ENCODE data around the gene PPP1R14C. TPM values are rescaled to one million over a fixed set of nuclear protein-coding genes. Genes with fewer than 3 reads are reported as not detected.

PPP1R14C gene
- total RNA-seq, 1 experiment from 2014 or later: 2.5 TPM

GRCh38 chr6:150275489-150275888 lies 132.6 kb downstream of the PPP1R14C start:
- Histone ChIP-seq H3K4me1 (no peaks in the 10 kb centered on the region), H3K4me3 (ENCODE audit: low read depth, low read length) (no peak overlapping the region), H3K9me3 (no peaks in the 10 kb centered on the region), H3K27me3 (replicated peaks; ENCODE audit: control insufficient read depth, insufficient read depth, low read length) (no peaks in the 10 kb centered on the region), H3K36me3 (ENCODE audit: control insufficient read depth, insufficient read depth, low read length) (no peaks in the 10 kb centered on the region)
- Mint-ChIP-seq H3K36me3 (ENCODE audit: insufficient read depth, unreplicated experiment) (no peaks in the 10 kb centered on the region), H3K9me3 (ENCODE audit: unreplicated experiment) (no peaks in the 10 kb centered on the region), H3K4me3 (ENCODE audit: unreplicated experiment) (no peak overlapping the region), H3K27me3 (ENCODE audit: insufficient read depth, unreplicated experiment) (peaks cover 6% of the 10 kb centered on the region), H3K27ac (ENCODE audit: unreplicated experiment) (no peak overlapping the region), H3K4me1 (ENCODE audit: low read depth, unreplicated experiment) (no peaks in the 10 kb centered on the region)
- ChIA-PET POLR2A (no interaction called here), CTCF (no interaction called here)
- BruUV-seq (replicated peaks): no TSS peak
- DNase-seq: no peak
- TF ChIP-seq, protein P1, sequence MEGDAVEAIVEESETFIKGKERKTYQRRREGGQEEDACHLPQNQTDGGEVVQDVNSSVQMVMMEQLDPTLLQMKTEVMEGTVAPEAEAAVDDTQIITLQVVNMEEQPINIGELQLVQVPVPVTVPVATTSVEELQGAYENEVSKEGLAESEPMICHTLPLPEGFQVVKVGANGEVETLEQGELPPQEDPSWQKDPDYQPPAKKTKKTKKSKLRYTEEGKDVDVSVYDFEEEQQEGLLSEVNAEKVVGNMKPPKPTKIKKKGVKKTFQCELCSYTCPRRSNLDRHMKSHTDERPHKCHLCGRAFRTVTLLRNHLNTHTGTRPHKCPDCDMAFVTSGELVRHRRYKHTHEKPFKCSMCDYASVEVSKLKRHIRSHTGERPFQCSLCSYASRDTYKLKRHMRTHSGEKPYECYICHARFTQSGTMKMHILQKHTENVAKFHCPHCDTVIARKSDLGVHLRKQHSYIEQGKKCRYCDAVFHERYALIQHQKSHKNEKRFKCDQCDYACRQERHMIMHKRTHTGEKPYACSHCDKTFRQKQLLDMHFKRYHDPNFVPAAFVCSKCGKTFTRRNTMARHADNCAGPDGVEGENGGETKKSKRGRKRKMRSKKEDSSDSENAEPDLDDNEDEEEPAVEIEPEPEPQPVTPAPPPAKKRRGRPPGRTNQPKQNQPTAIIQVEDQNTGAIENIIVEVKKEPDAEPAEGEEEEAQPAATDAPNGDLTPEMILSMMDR (IDR thresholded peaks at IDR 0.05; ENCODE audit: insufficient read depth in 1 of 2, low read depth in 1 of 2, low read length in 1 of 2, severe bottlenecking in 1 of 2, unreplicated experiment in 1 of 2): no peak
- intact Hi-C loops (cut with micrococcal nuclease; ENCODE audit: unreplicated experiment): no loop called here

GRCh38 chr6:150276168-150276936 lies 133.5 kb downstream of the PPP1R14C start:
- no TSS peak for BruUV-seq (replicated peaks)
- TF ChIP-seq, protein P1 (IDR thresholded peaks at IDR 0.05; ENCODE audit: insufficient read depth in 1 of 2, low read depth in 1 of 2, low read length in 1 of 2, severe bottlenecking in 1 of 2, unreplicated experiment in 1 of 2): no peak
- Histone ChIP-seq H3K4me1 (no peaks in the 10 kb centered on the region), H3K36me3 (ENCODE audit: control insufficient read depth, insufficient read depth, low read length) (no peaks in the 10 kb centered on the region), H3K9me3 (no peaks in the 10 kb centered on the region), H3K27me3 (replicated peaks; ENCODE audit: control insufficient read depth, insufficient read depth, low read length) (no peaks in the 10 kb centered on the region), H3K4me3 (ENCODE audit: low read depth, low read length) (no peak overlapping the region)
- CTCF ChIA-PET: no interaction called here
- H3K4me3 Mint-ChIP-seq (ENCODE audit: unreplicated experiment): no peak overlapping the region
- H3K27ac Mint-ChIP-seq (ENCODE audit: unreplicated experiment): no peak overlapping the region
- no peaks in the 10 kb centered on the region for H3K4me1 Mint-ChIP-seq (ENCODE audit: low read depth, unreplicated experiment)
- intact Hi-C loops (cut with micrococcal nuclease; ENCODE audit: unreplicated experiment): no loop called here
- peaks cover 6% of the 10 kb centered on the region for H3K27me3 Mint-ChIP-seq (ENCODE audit: insufficient read depth, unreplicated experiment)
- POLR2A ChIA-PET: no interaction called here
- DNase-seq: no peak
- no peaks in the 10 kb centered on the region for H3K36me3 Mint-ChIP-seq (ENCODE audit: insufficient read depth, unreplicated experiment)
- no peaks in the 10 kb centered on the region for H3K9me3 Mint-ChIP-seq (ENCODE audit: unreplicated experiment)

- H3K27me3 ChIP-seq (replicated peaks; ENCODE audit: control insufficient read depth, insufficient read depth, low read length): no peaks in the 10 kb centered on the region
- H3K36me3 Mint-ChIP-seq (ENCODE audit: insufficient read depth, unreplicated experiment): no peaks in the 10 kb centered on the region
- no peaks in the 10 kb centered on the region for H3K4me1 Mint-ChIP-seq (ENCODE audit: low read depth, unreplicated experiment)
- intact Hi-C loops (cut with micrococcal nuclease; ENCODE audit: unreplicated experiment): no loop called here
- ChIA-PET POLR2A (no interaction called here), CTCF (no interaction called here)
- TF ChIP-seq, protein P1 (IDR thresholded peaks at IDR 0.05; ENCODE audit: insufficient read depth in 1 of 2, low read depth in 1 of 2, low read length in 1 of 2, severe bottlenecking in 1 of 2, unreplicated experiment in 1 of 2): no peak
- H3K4me3 Mint-ChIP-seq (ENCODE audit: unreplicated experiment): no peak overlapping the region
- no peaks in the 10 kb centered on the region for H3K36me3 ChIP-seq (ENCODE audit: control insufficient read depth, insufficient read depth, low read length)
- H3K4me3 ChIP-seq (ENCODE audit: low read depth, low read length): no peak overlapping the region
- peaks cover 6% of the 10 kb centered on the region for H3K27me3 Mint-ChIP-seq (ENCODE audit: insufficient read depth, unreplicated experiment)
- no peak overlapping the region for H3K27ac Mint-ChIP-seq (ENCODE audit: unreplicated experiment)
- no peaks in the 10 kb centered on the region for H3K9me3 Mint-ChIP-seq (ENCODE audit: unreplicated experiment)
- no peaks in the 10 kb centered on the region for H3K9me3 ChIP-seq
- DNase-seq: no peak
- H3K4me1 ChIP-seq: no peaks in the 10 kb centered on the region
- no TSS peak for BruUV-seq (replicated peaks)
These were observed 134.3 kb downstream of the PPP1R14C start for GRCh38 chr6:150276937-150277742.

All from Caco-2 (cell line).